ENCODE data around the gene PTPRD. TPM values are rescaled to one million over a fixed set of nuclear protein-coding genes. Genes with fewer than 3 reads are reported as not detected.

PTPRD gene
- total and polyA plus RNA-seq, 2 donors (not counting 1 experiment from before 2014, with no cell fraction given) = 0.35 to 4.8 TPM

DNA sequence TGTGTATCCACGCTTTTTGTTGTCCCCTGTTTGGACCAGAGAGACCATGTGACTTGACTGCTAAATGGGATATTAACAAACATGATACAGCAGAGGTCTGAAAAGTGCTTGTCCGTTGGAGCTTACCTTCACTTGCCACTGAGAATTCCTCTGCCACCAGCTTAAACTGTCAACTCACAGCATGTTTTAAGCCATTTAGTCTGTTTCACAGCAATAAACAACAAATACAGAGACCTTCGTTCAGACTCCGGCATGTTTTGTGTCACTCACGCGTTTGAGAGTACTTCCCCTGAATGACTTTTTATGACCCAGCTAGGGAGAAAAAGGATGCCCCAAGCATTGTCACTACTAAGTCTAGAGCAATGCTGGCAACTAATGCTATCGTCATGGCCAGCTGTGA, 173.8 kb downstream of the PTPRD start:
- Histone ChIP-seq H3K4me3 (replicated peaks in 1 of 4; ENCODE audit: control extremely low read depth in 1 of 4, insufficient read depth in 1 of 4, low read depth in 3 of 4, low read length in 4 of 4) (no peak overlapping the region), H3K36me3 (ENCODE audit: control insufficient read depth, insufficient read depth, low read length) (no peaks in the 10 kb centered on the region), H3K4me1 (ENCODE audit: control insufficient read depth, extremely low read depth, insufficient read depth, low read length) (no peaks in the 10 kb centered on the region), H4K20me1 (ENCODE audit: control insufficient read depth, extremely low read depth, insufficient read depth, low read length) (no peaks in the 10 kb centered on the region), H3K4me2 (ENCODE audit: extremely low read depth, insufficient read depth, low read length) (no peak overlapping the region), H3K27ac (ENCODE audit: insufficient read depth, low read length) (no peak overlapping the region), H2AFZ (ENCODE audit: low read length) (no peak overlapping the region), H3K79me2 (ENCODE audit: control insufficient read depth, insufficient read depth, low read length) (no peaks in the 10 kb centered on the region), H3K9ac (ENCODE audit: insufficient read depth, low read length) (no peak overlapping the region), H3K27me3 (ENCODE audit: control insufficient read depth, insufficient read depth, low read length) (no peaks in the 10 kb centered on the region), H3K9me3 (ENCODE audit: control insufficient read depth, insufficient read depth, low read depth, low read length) (no peaks in the 10 kb centered on the region)
- no peak for TF ChIP-seq EZH2 (IDR thresholded peaks at IDR 0.05; ENCODE audit: low read length, missing control alignments)
- TF ChIP-seq, protein P1, sequence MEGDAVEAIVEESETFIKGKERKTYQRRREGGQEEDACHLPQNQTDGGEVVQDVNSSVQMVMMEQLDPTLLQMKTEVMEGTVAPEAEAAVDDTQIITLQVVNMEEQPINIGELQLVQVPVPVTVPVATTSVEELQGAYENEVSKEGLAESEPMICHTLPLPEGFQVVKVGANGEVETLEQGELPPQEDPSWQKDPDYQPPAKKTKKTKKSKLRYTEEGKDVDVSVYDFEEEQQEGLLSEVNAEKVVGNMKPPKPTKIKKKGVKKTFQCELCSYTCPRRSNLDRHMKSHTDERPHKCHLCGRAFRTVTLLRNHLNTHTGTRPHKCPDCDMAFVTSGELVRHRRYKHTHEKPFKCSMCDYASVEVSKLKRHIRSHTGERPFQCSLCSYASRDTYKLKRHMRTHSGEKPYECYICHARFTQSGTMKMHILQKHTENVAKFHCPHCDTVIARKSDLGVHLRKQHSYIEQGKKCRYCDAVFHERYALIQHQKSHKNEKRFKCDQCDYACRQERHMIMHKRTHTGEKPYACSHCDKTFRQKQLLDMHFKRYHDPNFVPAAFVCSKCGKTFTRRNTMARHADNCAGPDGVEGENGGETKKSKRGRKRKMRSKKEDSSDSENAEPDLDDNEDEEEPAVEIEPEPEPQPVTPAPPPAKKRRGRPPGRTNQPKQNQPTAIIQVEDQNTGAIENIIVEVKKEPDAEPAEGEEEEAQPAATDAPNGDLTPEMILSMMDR (conservative IDR thresholded peaks at IDR 0.05 in 1 of 2, IDR thresholded peaks at IDR 0.05 in 1 of 2; ENCODE audit: low read depth in 1 of 2, low read length in 2 of 2) = no peak
- no peak for DNase-seq (ENCODE audit: low read depth in 2 of 2)

DNA sequence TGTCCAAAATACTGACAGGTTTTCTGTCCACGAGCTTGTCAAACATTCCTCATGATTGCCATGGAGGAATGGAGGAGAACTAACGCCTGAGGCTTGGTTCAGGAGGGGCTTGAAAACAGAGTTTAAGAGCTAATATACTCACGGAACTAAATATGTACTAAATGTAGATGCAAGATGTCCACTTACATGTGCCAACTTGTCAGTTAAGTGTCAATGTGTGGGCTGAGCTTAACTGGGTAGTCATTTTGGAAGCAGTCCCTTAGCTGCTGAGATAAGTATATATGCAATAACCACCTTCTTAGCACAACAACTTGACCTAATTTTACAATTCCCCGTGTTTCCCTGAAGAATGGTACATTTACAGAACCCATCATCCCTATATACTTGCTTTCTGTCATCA, 176.0 kb downstream of the PTPRD start:
- no peak for TF ChIP-seq EZH2 (IDR thresholded peaks at IDR 0.05; ENCODE audit: low read length, missing control alignments)
- TF ChIP-seq, protein P1 (conservative IDR thresholded peaks at IDR 0.05 in 1 of 2, IDR thresholded peaks at IDR 0.05 in 1 of 2; ENCODE audit: low read depth in 1 of 2, low read length in 2 of 2) = no peak
- Histone ChIP-seq H3K9ac (ENCODE audit: insufficient read depth, low read length) (no peak overlapping the region), H3K79me2 (ENCODE audit: control insufficient read depth, insufficient read depth, low read length) (no peaks in the 10 kb centered on the region), H3K27ac (ENCODE audit: insufficient read depth, low read length) (no peak overlapping the region), H3K27me3 (ENCODE audit: control insufficient read depth, insufficient read depth, low read length) (no peaks in the 10 kb centered on the region), H3K36me3 (ENCODE audit: control insufficient read depth, insufficient read depth, low read length) (no peaks in the 10 kb centered on the region), H2AFZ (ENCODE audit: low read length) (no peak overlapping the region), H3K4me1 (ENCODE audit: control insufficient read depth, extremely low read depth, insufficient read depth, low read length) (no peaks in the 10 kb centered on the region), H3K4me2 (ENCODE audit: extremely low read depth, insufficient read depth, low read length) (no peak overlapping the region), H3K9me3 (ENCODE audit: control insufficient read depth, insufficient read depth, low read depth, low read length) (no peaks in the 10 kb centered on the region), H3K4me3 (replicated peaks in 1 of 4; ENCODE audit: control extremely low read depth in 1 of 4, insufficient read depth in 1 of 4, low read depth in 3 of 4, low read length in 4 of 4) (no peak overlapping the region), H4K20me1 (ENCODE audit: control insufficient read depth, extremely low read depth, insufficient read depth, low read length) (no peaks in the 10 kb centered on the region)
- DNase-seq (ENCODE audit: low read depth in 2 of 2) = no peak

DNA sequence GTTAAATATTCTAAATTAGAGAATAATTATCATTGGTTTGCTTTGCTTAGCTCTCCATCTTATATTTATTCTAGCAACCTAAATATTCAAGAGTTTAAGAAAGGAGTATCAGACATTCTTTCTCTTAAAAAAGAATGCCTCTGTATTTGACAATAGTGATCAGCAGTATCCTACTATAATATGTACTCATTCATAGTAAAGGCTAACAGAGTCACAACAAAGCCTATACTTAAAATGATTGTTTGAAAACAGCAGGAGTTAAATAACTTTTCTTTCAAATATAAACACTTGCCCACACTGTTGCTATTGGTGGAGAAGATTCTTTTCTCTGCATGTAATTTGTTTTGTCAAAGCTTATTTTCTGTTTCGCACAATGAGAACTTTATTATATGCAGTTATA, 178.4 kb downstream of the PTPRD start:
- Histone ChIP-seq H3K9ac (ENCODE audit: insufficient read depth, low read length) (no peak overlapping the region), H4K20me1 (ENCODE audit: control insufficient read depth, extremely low read depth, insufficient read depth, low read length) (no peaks in the 10 kb centered on the region), H3K79me2 (ENCODE audit: control insufficient read depth, insufficient read depth, low read length) (no peaks in the 10 kb centered on the region), H3K9me3 (ENCODE audit: control insufficient read depth, insufficient read depth, low read depth, low read length) (no peaks in the 10 kb centered on the region), H3K4me1 (ENCODE audit: control insufficient read depth, extremely low read depth, insufficient read depth, low read length) (no peaks in the 10 kb centered on the region), H2AFZ (ENCODE audit: low read length) (no peak overlapping the region), H3K27ac (ENCODE audit: insufficient read depth, low read length) (no peak overlapping the region), H3K27me3 (ENCODE audit: control insufficient read depth, insufficient read depth, low read length) (no peaks in the 10 kb centered on the region), H3K4me2 (ENCODE audit: extremely low read depth, insufficient read depth, low read length) (no peak overlapping the region), H3K4me3 (replicated peaks in 1 of 4; ENCODE audit: control extremely low read depth in 1 of 4, insufficient read depth in 1 of 4, low read depth in 3 of 4, low read length in 4 of 4) (no peak overlapping the region), H3K36me3 (ENCODE audit: control insufficient read depth, insufficient read depth, low read length) (no peaks in the 10 kb centered on the region)
- TF ChIP-seq, protein P1 (conservative IDR thresholded peaks at IDR 0.05 in 1 of 2, IDR thresholded peaks at IDR 0.05 in 1 of 2; ENCODE audit: low read depth in 1 of 2, low read length in 2 of 2) = no peak
- no peak for TF ChIP-seq EZH2 (IDR thresholded peaks at IDR 0.05; ENCODE audit: low read length, missing control alignments)
- no peak for DNase-seq (ENCODE audit: low read depth in 2 of 2)

All from fibroblast of lung (primary cell).